ENCODE data around the gene FNDC4.

GRCh38 chr2:27471961-27472360, 23.0 kb downstream of the FNDC4 start:
- TF ChIP-seq CTCF (IDR thresholded peaks at IDR 0.05; ENCODE audit: low read depth, low read length, missing input control): no peak
- no peak for TF ChIP-seq SP1 (IDR thresholded peaks at IDR 0.05)
- TF ChIP-seq TAF1 (conservative IDR thresholded peaks at IDR 0.05): no peak
- no peak for TF ChIP-seq RAD21 (IDR thresholded peaks at IDR 0.05)
- no peak for TF ChIP-seq GABPA (IDR thresholded peaks at IDR 0.05 in 1 of 2, conservative IDR thresholded peaks at IDR 0.05 in 1 of 2)
- TF ChIP-seq YY1 (IDR thresholded peaks at IDR 0.05): no peak
- TF ChIP-seq EGR1 (IDR thresholded peaks at IDR 0.05; ENCODE audit: low read depth in 2 of 2): no peak
- no peak for TF ChIP-seq MAX (IDR thresholded peaks at IDR 0.05)
- no peak for TF ChIP-seq ZBTB33 (IDR thresholded peaks at IDR 0.05)
- no peak for TF ChIP-seq ATF3 (IDR thresholded peaks at IDR 0.05)
- TF ChIP-seq REST (IDR thresholded peaks at IDR 0.05): no peak
- TF ChIP-seq JUND (IDR thresholded peaks at IDR 0.05): no peak
- no peak for TF ChIP-seq HNF4G (IDR thresholded peaks at IDR 0.05)
- no peak for TF ChIP-seq FOXA1 (IDR thresholded peaks at IDR 0.05)
